ENCODE measurements around the gene FNDC3A. TPM values are rescaled to one million over a fixed set of nuclear protein-coding genes. Genes with fewer than 3 reads are reported as not detected.
"Not testable (repeated sequence)": the region's sequence is repeated elsewhere in the genome, so short reads cannot be mapped to it uniquely, and the experiment has no call there.

Gene FNDC3A
- total RNA-seq, 1 donor from 2014 or later = 84.4 TPM

DNA sequence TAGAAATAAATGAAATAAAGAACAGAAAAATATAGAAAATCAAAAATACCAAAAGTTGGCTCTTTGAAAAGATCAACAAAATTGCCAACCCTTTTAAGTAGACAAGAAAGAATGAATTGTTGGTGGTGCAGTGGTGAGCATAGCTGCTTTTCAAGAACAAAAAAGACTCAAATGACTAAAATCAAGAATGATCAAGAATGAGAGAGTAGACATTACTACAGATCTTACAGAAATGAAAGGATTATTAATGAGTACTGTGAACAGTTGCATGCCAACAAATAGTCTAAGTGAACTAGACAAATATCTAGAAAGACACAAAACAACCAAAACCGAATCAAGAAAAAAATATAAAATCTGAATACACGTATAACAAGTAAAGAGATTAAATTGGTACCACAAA lies 53.9 kb downstream of the FNDC3A start:
- DNase-seq (ENCODE audit: low spot score in 2 of 2) (no peak), FAIRE-seq (no peak)

DNA sequence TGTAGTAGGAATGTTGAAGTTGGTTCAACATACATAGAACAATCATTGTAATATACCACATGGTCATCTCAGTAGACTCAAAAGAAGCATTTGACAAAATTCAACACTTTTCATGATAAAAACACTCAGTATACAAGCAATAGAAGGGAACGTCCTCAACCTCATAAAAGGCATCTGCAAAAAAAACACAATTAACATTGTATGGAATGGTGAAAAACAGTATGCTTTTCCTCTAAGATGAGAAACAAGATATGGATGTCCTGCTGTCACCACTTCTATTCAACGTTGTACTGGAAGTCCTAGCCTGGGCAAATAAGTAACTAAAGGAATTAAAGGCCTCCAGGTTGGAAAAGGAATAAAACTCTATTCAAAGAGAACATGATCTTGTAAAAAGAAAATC lies 54.5 kb downstream of the FNDC3A start:
- no peak for FAIRE-seq
- DNase-seq (ENCODE audit: low spot score in 2 of 2) = no peak

DNA sequence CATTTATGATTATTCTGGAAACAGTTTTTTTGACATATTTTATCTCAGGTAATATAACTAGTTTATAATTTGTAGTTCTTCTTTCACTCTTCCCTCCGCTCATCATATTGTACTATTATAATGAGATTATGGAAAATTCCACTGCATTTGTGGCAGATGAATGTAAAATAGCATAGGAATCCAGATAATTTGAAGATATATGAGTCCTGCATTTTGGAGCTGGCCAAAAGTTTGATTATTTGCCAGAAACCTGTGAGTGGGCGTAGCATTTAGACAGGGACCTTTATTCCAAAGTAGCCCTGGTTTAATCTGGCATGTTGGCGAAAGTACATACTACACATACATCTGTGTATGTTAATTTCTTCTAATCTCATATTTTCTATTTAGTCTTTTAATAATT lies 65.2 kb downstream of the FNDC3A start:
- no peak for FAIRE-seq
- DNase-seq (ENCODE audit: low spot score in 2 of 2) = no peak

DNA sequence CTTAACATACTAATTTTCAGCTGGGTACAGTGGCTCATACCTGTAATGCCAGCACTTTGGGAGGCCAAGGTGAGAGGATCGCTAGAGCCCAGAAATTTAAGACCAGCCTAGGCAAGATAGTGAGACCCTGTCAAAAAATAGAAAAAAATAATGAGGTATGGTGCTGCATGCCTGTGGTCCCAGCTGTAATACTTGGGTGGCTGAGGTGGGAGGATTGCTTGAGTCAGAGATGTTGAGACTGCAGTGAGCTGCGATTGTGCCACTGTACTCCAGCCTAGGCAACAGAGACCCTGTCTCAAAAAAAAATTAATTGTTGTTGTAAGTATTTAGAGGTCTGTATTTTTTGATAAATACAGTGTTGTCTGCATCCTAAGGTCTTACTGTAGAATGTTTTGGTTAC lies 66.8 kb downstream of the FNDC3A start:
- no peak for DNase-seq (ENCODE audit: low spot score in 2 of 2)

DNA sequence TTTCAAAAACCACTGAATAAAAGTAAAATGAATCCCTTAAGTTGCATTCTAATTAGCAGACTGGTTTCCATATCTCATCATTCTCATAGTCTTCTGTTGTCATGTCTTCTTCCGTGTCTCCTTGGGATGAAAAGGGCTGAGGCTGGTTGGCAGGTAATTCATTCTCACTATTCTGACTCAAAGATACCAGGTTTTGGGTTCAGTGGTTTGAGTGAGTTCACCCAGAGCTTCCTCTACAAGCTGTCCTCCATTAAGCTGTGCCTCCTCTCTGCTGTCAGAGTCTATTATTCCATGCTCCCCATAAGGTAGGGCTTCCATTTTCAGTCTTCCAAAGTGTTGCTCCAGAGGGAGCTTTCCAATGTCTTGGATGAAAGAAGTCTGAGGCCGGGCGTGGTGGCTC lies 68.3 kb downstream of the FNDC3A start:
- no peak for FAIRE-seq
- DNase-seq (ENCODE audit: low spot score in 2 of 2) = no peak

More for the DNA sequence above, 66.8 kb downstream of the FNDC3A start:
- FAIRE-seq = no peak

DNA sequence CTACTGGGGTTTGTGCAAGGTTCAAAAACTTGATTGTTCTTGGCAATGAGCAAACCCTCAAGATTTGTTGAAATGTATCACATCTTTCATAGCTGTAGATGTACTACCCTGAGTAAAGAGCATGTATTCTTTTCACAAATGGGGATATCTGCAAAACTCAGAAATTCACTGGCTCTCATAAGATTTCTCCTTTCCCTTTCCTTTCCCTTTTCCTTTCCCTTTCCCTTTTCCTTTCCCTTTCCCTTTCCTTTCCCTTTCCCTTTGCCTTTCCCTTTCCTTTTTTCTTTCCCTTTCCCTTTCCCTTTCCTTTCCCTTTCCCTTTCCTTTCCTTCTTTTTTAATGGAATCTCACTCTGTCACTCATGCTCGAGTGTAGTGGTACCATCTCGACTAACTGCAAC lies 69.1 kb downstream of the FNDC3A start:
- no peak for FAIRE-seq
- DNase-seq (ENCODE audit: low spot score in 2 of 2) = no peak

DNA sequence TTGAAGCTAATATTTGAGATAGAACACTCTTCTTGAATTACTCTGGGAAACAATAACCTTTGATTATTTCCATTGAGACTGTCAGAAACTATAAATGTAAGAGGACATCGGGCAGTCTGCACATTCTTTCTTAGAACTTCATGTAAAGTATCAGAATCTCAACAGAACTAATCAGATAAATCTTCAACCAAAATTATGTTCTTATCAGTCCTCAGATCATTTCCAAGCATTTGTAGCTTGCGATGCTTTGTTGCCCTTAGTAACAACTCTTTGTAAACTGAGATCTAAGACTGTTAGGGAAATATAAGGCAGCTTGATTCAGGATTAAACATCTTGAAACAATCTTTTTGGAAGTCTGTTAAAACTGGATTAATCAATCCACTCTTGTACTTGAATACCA lies 70.3 kb downstream of the FNDC3A start:
- no peak for FAIRE-seq
- DNase-seq (ENCODE audit: low spot score in 2 of 2) = no peak

DNA sequence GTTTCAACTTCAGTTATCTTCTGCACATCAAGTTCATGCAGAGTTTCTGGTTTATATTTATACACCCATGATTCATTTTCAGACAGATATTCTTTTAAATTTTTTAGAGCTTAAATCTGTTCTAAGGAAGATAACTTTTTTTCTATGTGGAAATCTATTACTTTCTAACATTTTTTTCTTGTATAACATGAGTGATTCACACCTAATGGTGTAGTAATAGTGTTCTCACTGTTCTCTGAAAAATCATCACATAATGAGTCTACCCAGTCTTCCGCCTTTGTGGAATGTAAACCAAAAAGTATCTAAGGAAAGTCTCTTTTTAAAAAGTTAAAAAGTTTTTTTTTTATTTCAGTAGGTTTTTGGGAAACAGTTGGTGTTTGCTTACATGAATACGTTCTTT lies 70.8 kb downstream of the FNDC3A start:
- DNase-seq (ENCODE audit: low spot score in 2 of 2) (no peak), FAIRE-seq (no peak)

DNA sequence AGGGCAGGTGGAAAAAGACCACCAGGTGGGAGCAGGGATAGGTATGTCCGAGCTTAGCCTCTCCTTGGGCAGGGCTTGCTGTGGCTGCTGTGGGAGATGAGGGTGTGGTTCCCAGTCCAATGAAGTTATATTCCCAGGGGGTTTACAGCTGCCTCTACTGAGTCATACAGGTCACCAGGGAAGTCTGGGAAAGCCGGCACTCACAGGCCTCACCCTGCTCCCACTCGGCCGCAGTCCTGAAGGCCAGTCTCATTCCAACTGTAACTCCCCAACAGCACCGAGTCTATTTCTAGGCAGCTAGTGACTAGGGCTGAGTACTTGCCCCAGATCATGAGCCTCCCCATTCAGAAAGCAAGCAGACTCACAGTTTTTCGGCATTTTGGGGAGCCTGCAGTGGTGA lies 77.1 kb downstream of the FNDC3A start:
- no peak for FAIRE-seq
- no peak for DNase-seq (ENCODE audit: low spot score in 2 of 2)

DNA sequence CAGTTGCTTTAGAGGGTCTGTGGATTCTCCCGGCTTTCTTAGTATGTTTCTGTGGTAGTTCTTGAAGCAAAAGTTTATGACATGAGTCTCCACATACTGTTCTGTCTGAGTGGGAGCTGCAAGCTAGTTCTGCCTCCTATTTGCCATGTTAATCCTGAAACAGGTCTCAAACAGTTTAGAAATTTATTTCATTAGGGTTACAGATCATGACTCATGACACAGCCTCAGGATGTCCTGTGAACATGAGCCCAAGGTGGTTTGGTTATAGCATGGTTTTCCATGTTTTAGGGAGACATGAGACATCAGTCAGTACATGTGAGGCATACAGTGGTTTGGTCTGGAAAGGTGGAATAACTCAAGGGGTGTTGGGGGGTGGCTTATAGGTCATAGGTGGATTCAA lies 77.5 kb downstream of the FNDC3A start:
- DNase-seq (ENCODE audit: low spot score in 2 of 2) = no peak
- no peak for FAIRE-seq

DNA sequence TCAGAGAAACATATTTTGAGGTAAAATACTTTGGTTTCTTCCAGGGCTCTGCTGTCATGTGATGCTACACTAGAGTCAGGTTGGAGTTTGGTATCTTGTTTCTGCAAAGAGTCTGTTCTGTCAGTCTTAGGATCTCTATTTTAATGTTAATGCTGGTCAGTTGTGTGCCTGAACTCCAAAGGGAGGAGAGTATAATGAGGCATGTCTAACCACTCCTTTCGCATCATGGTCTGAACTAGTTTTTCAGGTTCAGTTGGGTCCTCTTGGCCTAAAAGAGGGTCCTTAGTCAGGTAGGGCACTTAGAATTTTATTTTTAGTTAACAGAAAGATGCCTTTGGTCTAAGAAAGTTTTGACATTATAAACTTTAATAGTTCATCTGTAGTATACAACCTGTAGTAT lies 78.2 kb downstream of the FNDC3A start:
- no peak for DNase-seq (ENCODE audit: low spot score in 2 of 2)
- FAIRE-seq = no peak

DNA sequence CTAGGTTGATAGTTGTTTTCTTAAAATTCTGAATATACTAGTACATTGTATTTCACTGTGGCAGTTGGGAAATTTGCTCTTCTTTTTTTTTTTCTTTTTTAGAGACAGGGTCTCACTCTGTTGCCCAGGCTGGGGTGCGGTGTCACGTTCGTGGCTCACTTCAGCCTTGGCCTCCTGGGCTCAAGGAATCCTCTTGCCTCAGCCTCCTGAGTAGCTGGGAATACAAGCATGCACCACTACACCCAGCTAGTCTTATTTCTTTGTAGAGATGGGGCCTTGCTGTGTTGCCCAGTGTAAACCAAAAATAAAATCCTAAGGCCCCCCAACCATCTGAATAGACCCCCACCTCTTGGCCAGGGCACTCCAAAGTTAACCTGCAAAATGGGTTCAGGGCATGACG lies 79.3 kb downstream of the FNDC3A start:
- DNase-seq (ENCODE audit: low spot score in 2 of 2) (no peak), FAIRE-seq (no peak)

DNA sequence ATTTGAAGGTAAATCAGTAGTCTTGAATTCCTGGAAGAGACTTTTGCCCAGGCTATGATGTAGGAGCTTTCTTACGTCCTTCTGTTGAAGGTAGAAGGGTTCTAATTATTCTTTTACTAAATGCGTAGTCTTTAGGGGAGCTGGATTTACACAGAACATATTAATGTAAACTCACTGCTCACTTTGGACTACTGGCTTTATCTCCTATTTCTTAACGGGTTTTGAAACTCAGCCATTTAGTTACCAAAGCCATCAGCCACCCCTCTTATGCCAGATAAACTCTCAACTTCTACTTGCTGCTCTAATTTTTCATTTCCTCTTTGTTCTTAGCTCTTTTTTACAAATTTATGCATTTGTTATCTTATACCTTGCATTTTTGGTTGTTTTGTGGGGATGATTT lies 81.5 kb downstream of the FNDC3A start:
- DNase-seq (ENCODE audit: low spot score in 2 of 2) = no peak
- no peak for FAIRE-seq

DNA sequence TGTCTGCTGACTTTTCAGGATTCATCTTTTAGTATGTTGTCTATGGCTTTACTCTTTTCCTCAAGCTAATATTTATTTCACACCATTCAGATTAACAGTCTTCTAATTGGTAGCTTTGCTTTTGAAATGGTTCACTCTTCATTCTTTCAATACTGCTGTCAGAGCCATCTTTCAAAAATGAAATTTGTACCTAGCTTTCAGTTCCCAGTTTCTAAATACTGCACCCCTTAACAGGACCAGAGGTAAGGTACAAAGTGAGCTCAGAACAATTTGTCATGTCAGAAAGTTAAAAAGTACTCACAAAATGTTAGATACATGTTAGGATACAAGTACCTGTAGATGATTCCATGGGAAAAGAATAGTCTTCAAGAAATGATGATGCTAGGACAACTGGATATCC lies 83.0 kb downstream of the FNDC3A start:
- DNase-seq (ENCODE audit: low spot score in 2 of 2) (no peak), FAIRE-seq (no peak)

DNA sequence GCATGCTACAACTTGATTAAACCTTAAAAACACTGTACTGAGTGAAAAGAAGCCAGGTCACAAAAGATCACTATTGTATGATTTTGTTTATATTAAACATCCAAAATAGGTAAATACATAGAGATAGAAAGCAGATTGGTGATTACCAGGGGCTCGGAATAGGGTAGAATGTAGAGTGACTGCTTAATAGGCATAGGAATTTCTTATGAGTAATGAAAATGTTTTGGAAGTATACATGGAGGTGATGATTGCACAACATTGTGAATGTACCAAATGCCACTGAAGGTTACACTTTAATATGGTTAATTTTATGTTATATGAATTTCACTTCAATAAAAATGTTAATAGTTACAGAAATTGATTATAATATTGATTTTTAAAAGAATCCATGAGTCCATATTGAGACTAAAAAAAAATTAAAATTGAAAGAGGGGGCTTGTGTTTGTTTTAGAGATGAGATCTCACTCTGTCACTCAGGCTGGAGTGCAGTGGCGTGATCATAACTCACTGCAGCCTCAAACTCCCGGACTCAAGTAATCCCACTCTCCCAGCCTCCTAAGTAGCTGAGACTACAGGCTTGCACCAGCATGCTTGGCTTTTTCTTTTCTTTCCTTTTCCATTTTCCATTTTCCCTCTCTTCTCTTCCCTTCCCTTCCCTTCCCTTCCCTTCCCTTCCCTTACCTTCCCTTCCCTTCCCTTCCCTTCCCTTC lies 85.1 kb downstream of the FNDC3A start:
- no peak for DNase-seq (ENCODE audit: low spot score in 2 of 2)
- no peak for FAIRE-seq

DNA sequence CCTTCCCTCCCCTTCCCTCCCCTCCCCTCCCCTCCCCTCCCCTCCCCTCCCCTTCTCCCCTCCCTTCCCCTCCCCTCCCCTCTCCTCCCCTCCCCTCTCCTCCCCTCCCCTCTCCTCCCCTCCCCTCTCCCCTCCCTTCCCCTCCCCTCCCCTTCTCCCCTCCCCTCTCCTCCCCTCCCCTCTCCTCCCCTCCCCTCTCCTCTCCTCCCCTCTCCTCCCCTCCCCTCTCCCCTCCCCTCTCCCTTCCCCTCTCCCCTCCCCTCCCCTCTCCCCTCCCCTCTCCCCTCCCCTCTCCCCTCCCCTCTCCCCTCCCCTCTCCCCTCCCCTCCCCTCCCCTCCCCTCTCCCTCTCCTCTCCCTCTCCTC lies 85.7 kb downstream of the FNDC3A start:
- FAIRE-seq; DNase-seq (ENCODE audit: low spot score in 2 of 2): not testable (repeated sequence)

DNA sequence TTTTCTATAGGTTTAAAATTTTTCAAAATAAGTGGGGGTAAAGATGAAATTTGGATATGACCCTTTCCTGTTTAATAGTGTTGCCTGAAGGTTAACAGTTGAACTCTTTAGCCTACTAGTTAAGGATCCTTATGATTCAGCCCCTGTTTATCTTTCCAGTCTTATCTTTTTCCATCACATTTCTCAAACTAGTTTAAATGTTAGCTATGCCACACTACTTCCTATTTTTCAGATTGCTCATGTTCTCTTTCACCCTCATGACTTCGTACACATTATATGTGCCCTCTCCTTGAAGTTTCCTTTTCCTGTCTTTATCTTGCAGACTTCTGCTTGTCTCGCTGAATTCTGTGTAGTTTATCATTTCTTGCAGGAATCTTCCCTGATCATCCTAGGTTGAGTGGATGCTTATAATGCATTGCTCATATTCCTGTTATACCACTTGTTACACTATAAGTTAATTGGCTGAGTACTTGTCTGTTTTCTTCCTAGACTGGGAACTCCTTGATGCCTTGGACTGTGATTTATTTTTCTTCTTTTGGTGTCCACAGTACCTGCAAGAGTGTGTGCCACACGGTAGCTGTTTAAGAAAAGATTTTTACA lies 86.7 kb downstream of the FNDC3A start:
- FAIRE-seq = no peak
- no peak for DNase-seq (ENCODE audit: low spot score in 2 of 2)

DNA sequence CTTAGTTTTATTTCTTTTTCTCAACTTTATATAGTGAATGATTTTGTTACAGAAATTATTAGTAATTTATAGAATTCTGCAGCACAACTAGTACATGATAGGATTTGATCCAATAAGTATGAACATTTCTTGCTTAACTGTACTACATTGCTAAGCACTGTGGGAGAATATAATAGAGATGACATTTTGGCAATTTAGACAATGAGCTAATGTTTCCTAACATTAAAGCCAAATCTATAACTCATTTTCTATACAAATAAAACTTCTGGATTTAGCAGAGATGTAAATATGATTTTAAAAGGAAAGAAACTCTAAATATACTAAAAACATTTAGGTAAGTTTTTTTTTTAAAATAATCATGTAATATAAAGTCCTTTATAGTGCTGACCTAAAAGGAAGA lies 87.3 kb downstream of the FNDC3A start:
- FAIRE-seq = no peak
- no peak for DNase-seq (ENCODE audit: low spot score in 2 of 2)

DNA sequence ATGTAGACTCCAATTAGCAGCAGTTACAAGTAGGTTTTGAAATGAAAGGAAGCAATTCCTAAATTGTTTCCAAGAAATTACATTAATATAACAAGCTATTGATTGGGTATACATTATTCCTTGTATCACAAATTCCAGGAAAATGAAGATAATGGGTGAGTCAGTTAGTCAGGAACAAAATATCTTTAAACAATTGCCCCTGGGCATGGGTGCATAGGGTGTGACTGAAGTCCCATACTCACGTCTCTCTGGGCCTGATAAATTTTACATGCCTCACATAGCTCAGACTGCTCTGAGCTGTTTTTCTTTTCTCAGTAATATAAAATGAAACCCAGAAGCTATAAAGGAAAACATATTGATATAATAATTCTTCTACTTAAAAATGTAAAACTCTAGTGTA lies 87.8 kb downstream of the FNDC3A start:
- DNase-seq (ENCODE audit: low spot score in 2 of 2) (no peak), FAIRE-seq (no peak)

DNA sequence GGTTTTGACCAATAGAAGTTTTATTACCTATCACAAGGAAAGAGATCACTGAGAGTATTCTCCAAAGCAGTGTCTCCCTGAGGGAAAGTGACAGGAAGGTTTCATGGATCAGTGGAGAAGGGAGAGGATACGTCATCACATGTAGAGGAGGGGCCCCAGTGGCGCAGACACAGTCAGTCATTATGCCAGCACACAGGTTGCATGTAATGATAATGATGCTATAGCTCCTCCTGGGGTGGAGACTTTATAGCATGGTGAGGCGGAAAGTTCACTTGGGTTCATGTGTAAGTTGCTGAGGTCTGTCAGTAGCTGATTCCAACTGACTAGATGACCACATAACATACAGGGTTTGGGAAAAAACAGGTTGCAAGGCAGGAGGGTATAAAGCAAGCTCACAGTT lies 88.8 kb downstream of the FNDC3A start:
- DNase-seq (ENCODE audit: low spot score in 2 of 2) = no peak
- no peak for FAIRE-seq

DNA sequence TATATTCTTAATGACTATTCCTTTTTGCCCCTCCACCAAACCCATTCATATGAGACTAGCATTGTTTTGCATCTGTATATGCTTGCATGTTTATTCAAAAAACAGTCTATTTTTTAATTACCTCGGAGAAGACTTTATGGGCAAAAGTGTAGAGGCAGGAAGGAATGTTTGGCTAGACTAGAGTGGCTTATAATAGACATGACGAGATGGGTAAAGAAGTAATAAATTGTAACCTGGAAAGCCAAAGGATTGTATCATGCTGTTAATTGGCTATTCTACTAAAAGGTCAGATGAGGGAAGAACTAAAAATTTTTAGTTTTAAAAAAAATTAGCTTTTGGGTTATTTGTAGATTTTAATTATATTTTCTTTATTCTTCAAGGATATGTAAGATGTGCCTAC lies 91.1 kb downstream of the FNDC3A start:
- no peak for DNase-seq (ENCODE audit: low spot score in 2 of 2)
- no peak for FAIRE-seq

DNA sequence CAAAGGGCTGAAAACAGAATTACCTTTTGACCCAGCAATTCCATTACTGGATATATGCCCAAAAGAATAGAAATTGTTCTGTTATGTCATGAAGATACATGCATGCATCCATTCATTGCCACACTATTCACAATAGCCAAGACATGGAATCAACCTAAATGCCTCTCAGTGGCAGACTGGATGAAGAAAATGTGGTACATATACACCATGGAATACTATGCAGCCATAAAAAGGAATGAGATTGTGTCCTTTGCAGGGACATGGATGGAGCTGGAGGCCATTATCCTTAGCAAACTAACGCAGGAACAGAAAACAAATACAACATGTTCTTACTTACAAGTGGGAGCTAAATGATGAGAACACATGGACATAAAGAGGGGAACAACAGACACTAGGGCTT lies 92.8 kb downstream of the FNDC3A start:
- not testable (repeated sequence) for FAIRE-seq; DNase-seq (ENCODE audit: low spot score in 2 of 2)

DNA sequence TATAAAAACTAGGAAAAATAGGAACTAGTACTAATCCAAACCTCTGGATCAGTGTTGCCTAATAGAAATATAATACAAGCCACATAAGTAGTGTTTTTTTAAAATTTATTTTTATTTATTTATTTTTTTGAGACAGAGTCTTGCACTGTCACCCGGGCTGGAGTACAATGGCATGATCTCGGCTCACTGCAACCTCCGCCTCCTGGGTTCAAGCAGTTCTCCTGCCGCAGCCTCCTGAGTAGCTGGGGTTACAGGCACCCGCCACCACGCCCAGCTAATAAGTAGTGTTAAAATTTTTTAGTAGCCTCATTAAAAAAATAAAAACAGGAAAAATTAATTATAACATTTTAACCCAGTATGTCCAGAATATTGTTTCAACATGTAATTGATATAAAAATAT lies 94.3 kb downstream of the FNDC3A start:
- not testable (repeated sequence) for DNase-seq (ENCODE audit: low spot score in 2 of 2)

More for the DNA sequence above, 94.3 kb downstream of the FNDC3A start:
- FAIRE-seq = peak; percentile 36
